H1 (cell line): Measurements from ENCODE around the gene DNAJC6. TPM values are rescaled to one million over a fixed set of nuclear protein-coding genes. Genes with fewer than 3 reads are reported as not detected.

Source experiments
- CTCF ChIA-PET: fragments of 300-600 bp; sonication (Branson Sonifier 250); formaldehyde crosslinking; loops from one replicate; lab custom pipeline; 2021; ENCODE audit not compliant: partially characterized antibody; lab: Charles Lee
- POLR2A ChIA-PET: fragments of 300-600 bp; sonication (Branson Sonifier 250); formaldehyde crosslinking; loops from one replicate; lab custom pipeline; 2021; ENCODE audit warnings: inconsistent platforms; ENCODE audit not compliant: partially characterized antibody; lab: Charles Lee
- DNase-seq, 2 experiments: peaks; one replicate each; pipeline versions ENCODE4 v3.0.0 to v3.0.0-alpha.2; 2010 to 2022; ENCODE audit warnings: low spot score in 2 of 2, low read depth in 1 of 2, mixed read lengths in 1 of 2
- FAIRE-seq: peaks from 2 replicates; lab custom pipeline; 2011; peaks lifted over from hg19 to GRCh38; lab: Jason Lieb, UNC
- H2AFZ ChIP-seq: 2 replicates; pipeline ENCODE4 v1.8.1; 2012; ENCODE audit warnings: low read length, inconsistent platforms
- H2AK5ac ChIP-seq: 2 replicates; pipeline ENCODE4 v1.6.1; 2013; ENCODE audit warnings: low read depth, low read length
- H2BK120ac ChIP-seq: replicated peaks from 2 replicates; pipeline ENCODE3; 2013; ENCODE audit warnings: low read depth, low read length, inconsistent platforms
- H2BK12ac ChIP-seq: 2 replicates; pipeline ENCODE4 v1.6.1; 2013; ENCODE audit warnings: low read depth, low read length
- H2BK15ac ChIP-seq: 2 replicates; pipeline ENCODE4 v1.6.1; 2013; ENCODE audit warnings: low read length
- H2BK20ac ChIP-seq: 2 replicates; pipeline ENCODE4 v1.6.1; 2013; ENCODE audit warnings: low read length
- H2BK5ac ChIP-seq: 2 replicates; pipeline ENCODE4 v1.6.1; 2013; ENCODE audit warnings: low read depth, low read length
- H3K14ac ChIP-seq: 2 replicates; pipeline ENCODE4 v1.6.1; 2013; ENCODE audit warnings: inconsistent platforms; ENCODE audit not compliant: insufficient read length
- H3K18ac ChIP-seq: 2 replicates; pipeline ENCODE4 v1.6.1; 2013; ENCODE audit warnings: low read length; ENCODE audit errors: extremely low read depth
- H3K23ac ChIP-seq: 2 replicates; pipeline ENCODE4 v1.6.1; 2013; ENCODE audit warnings: inconsistent platforms; ENCODE audit not compliant: insufficient read length
- H3K23me2 ChIP-seq: 2 replicates; pipeline ENCODE4 v1.6.1; 2013; ENCODE audit warnings: low read depth, low read length
- H3K27ac ChIP-seq: 2 replicates; pipeline ENCODE4 v1.6.1; 2011; ENCODE audit warnings: low read depth, low read length, inconsistent platforms
- H3K27me3 ChIP-seq, 4 experiments: replicated peaks in 1 of 4; 1 replicate in 1 of 4; 2 replicates in 3 of 4; pipeline versions ENCODE4 v1.6.1 to v1.8.1; 2011 to 2013; ENCODE audit warnings: low read length in 3 of 4, mild to moderate bottlenecking in 3 of 4, inconsistent platforms in 2 of 4, mixed read lengths in 2 of 4, moderate library complexity in 1 of 4; ENCODE audit not compliant: control insufficient read depth in 3 of 4, insufficient read depth in 3 of 4; ENCODE audit errors: extremely low read depth in 1 of 4
- H3K36me3 ChIP-seq, 4 experiments: 2 replicates each; pipeline versions ENCODE4 v1.6.1 to v1.8.1; 2011 to 2013; ENCODE audit warnings: mild to moderate bottlenecking in 4 of 4, low read length in 3 of 4, moderate library complexity in 2 of 4, control low read depth in 1 of 4, inconsistent platforms in 1 of 4; ENCODE audit not compliant: insufficient read depth in 4 of 4, control insufficient read depth in 2 of 4
- H3K4ac ChIP-seq: replicated peaks from 2 replicates; pipeline ENCODE3; 2013; ENCODE audit warnings: low read length, low read depth, mixed read lengths, inconsistent platforms; ENCODE audit not compliant: insufficient read length
- H3K4me1 ChIP-seq, 4 experiments: replicated peaks in 1 of 4; 1 replicate in 1 of 4; 2 replicates in 3 of 4; pipeline versions ENCODE4 v1.6.1 to v1.8.1; 2011 to 2013; ENCODE audit warnings: low read length in 3 of 4, inconsistent platforms in 2 of 4, mixed read lengths in 1 of 4; ENCODE audit not compliant: insufficient read depth in 4 of 4, control insufficient read depth in 3 of 4
- H3K4me2 ChIP-seq, 2 experiments: 2 replicates each; pipeline versions ENCODE4 v1.6.1 to v1.8.1; 2011 to 2013; ENCODE audit warnings: low read depth in 2 of 2, low read length in 2 of 2, control low read depth in 1 of 2, inconsistent platforms in 1 of 2, mild to moderate bottlenecking in 1 of 2; ENCODE audit not compliant: insufficient read depth in 1 of 2
- H3K4me3 ChIP-seq, 4 experiments: fragments of 200-600, 300-600 bp in 1 of 4; sonication (generic), shearing (Covaris generic), sonication (Bioruptor Twin) in 1 of 4; 2 replicates each; pipeline versions ENCODE4 v1.5.1 to v1.8.1; 2011 to 2016; ENCODE audit warnings: low read length in 4 of 4, low read depth in 3 of 4, control low read depth in 2 of 4, inconsistent platforms in 2 of 4, mild to moderate bottlenecking in 2 of 4, mixed read lengths in 1 of 4, moderate library complexity in 1 of 4; ENCODE audit not compliant: insufficient read depth in 2 of 4; ENCODE audit errors: extremely low read depth in 1 of 4
- H3K56ac ChIP-seq: replicated peaks from 2 replicates; pipeline ENCODE3; 2013; ENCODE audit warnings: low read depth, mild to moderate bottlenecking, mixed read lengths, low read length, inconsistent platforms; ENCODE audit not compliant: insufficient read length
- H3K79me1 ChIP-seq: 2 replicates; pipeline ENCODE4 v1.6.1; 2013; ENCODE audit warnings: low read depth, low read length, control low read depth
- H3K79me2 ChIP-seq, 2 experiments: 2 replicates each; pipeline versions ENCODE4 v1.6.1 to v1.8.1; 2012 to 2013; ENCODE audit warnings: low read length in 2 of 2, mild to moderate bottlenecking in 2 of 2, inconsistent platforms in 1 of 2; ENCODE audit not compliant: insufficient read depth in 2 of 2, control insufficient read depth in 1 of 2
- H3K9ac ChIP-seq, 4 experiments: replicated peaks in 1 of 4; 1 replicate in 1 of 4; 2 replicates in 3 of 4; pipeline versions ENCODE4 v1.6.1 to v1.8.1; 2011 to 2013; ENCODE audit warnings: low read depth in 3 of 4, low read length in 3 of 4, control low read depth in 2 of 4, mild to moderate bottlenecking in 2 of 4, moderate library complexity in 2 of 4, inconsistent platforms in 1 of 4; ENCODE audit errors: extremely low read depth in 1 of 4
- H3K9me3 ChIP-seq, 2 experiments: 2 replicates each; pipeline versions ENCODE4 v1.6.1 to v1.8.1; 2012 to 2013; ENCODE audit warnings: mild to moderate bottlenecking in 2 of 2, moderate library complexity in 2 of 2, control low read depth in 1 of 2, inconsistent platforms in 1 of 2, low read depth in 1 of 2, low read length in 1 of 2, mixed read lengths in 1 of 2; ENCODE audit not compliant: insufficient read depth in 2 of 2
- H4K20me1 ChIP-seq, 2 experiments: replicated peaks in 1 of 2; 2 replicates each; pipeline versions ENCODE3 to v1.8.1; 2011 to 2013; ENCODE audit warnings: inconsistent platforms in 2 of 2, low read length in 2 of 2, mild to moderate bottlenecking in 1 of 2; ENCODE audit not compliant: insufficient read depth in 2 of 2, control insufficient read depth in 1 of 2
- H4K5ac ChIP-seq: 2 replicates; pipeline ENCODE4 v1.6.1; 2013; ENCODE audit warnings: low read length, low read depth, mixed read lengths, inconsistent platforms; ENCODE audit not compliant: insufficient read length
- H4K8ac ChIP-seq: 2 replicates; pipeline ENCODE4 v1.8.0; 2013; ENCODE audit warnings: mild to moderate bottlenecking, moderate library complexity, low read length, inconsistent platforms; ENCODE audit not compliant: insufficient read depth; ENCODE audit errors: extremely low read depth
- H4K91ac ChIP-seq: replicated peaks from 2 replicates; pipeline ENCODE3; 2013; ENCODE audit warnings: low read length, mixed read lengths, inconsistent platforms; ENCODE audit not compliant: insufficient read length
- ATF2 ChIP-seq: IDR thresholded peaks from 2 replicates; pipeline ENCODE4 v1.6.1; 2012; ENCODE audit warnings: low read length, inconsistent platforms
- CTBP2 ChIP-seq: IDR thresholded peaks from 2 replicates; pipeline ENCODE4 v1.7.0; 2011; ENCODE audit warnings: borderline replicate concordance, mild to moderate bottlenecking, moderate library complexity, mixed read lengths, low read length; ENCODE audit not compliant: insufficient read depth, insufficient read length
- EGR1 ChIP-seq: IDR thresholded peaks from 2 replicates; pipeline ENCODE4 v1.6.1; 2011; ENCODE audit warnings: low read depth, low read length, borderline replicate concordance
- KDM1A ChIP-seq: fragments of 200-600, 300-600 bp; sonication (generic); IDR thresholded peaks from 2 replicates; pipeline ENCODE4 v1.7.1; 2016; ENCODE audit warnings: mild to moderate bottlenecking, low read length, borderline replicate concordance
- KDM5A ChIP-seq: fragments of 200-600 bp; IDR thresholded peaks from 2 replicates; pipeline ENCODE4 v1.7.1; 2012; ENCODE audit warnings: mild to moderate bottlenecking, low read length, inconsistent platforms, mixed read lengths
- NRF1 ChIP-seq: IDR thresholded peaks from 2 replicates; pipeline ENCODE4 v1.6.1; 2011; ENCODE audit warnings: mild to moderate bottlenecking, low read depth, low read length, improper control_type of control experiment
- POLR2A ChIP-seq, 2 experiments: IDR thresholded peaks; 1 replicate in 1 of 2; 2 replicates in 1 of 2; pipeline ENCODE4 v1.6.1; 2011; ENCODE audit warnings: low read depth in 2 of 2, low read length in 2 of 2, mild to moderate bottlenecking in 2 of 2; ENCODE audit errors: control extremely low read depth in 1 of 2
- RBBP5 ChIP-seq: IDR thresholded peaks from 2 replicates; pipeline ENCODE4 v1.7.1; 2012; ENCODE audit warnings: low read depth, mild to moderate bottlenecking, inconsistent platforms, low read length, moderate library complexity, borderline replicate concordance
- SP4 ChIP-seq: IDR thresholded peaks from 2 replicates; pipeline ENCODE4 v1.6.1; 2012; ENCODE audit warnings: low read length, inconsistent platforms
- SUZ12 ChIP-seq: fragments of 200-600 bp; sonication (generic); IDR thresholded peaks from 2 replicates; pipeline ENCODE4 v1.6.1; 2012; ENCODE audit warnings: mild to moderate bottlenecking, inconsistent platforms, low read length, moderate library complexity, mixed read lengths
- TBP ChIP-seq: IDR thresholded peaks from 2 replicates; pipeline ENCODE4 v1.6.1; 2011; ENCODE audit warnings: low read depth, low read length, improper control_type of control experiment
- ZNF274 ChIP-seq: IDR thresholded peaks from 2 replicates; pipeline ENCODE4 v1.7.0; 2012; ENCODE audit warnings: low read length, borderline replicate concordance; ENCODE audit errors: extremely low read depth
- WGBS, 2 experiments: shearing (Covaris generic) in 1 of 2; methylation state at CpG; one replicate each; pipeline versions ENCODE4 v1.1.6 to v1.1.7; 2013 to 2015; ENCODE audit warnings: low lambda C conversion rate in 2 of 2, mixed read lengths in 2 of 2, inconsistent platforms in 1 of 2, low coverage in 1 of 2, missing lambda C conversion rate in 1 of 2; ENCODE audit not compliant: insufficient replicate concordance in 2 of 2, insufficient coverage in 1 of 2, insufficient read length in 1 of 2; ENCODE audit errors: extremely low coverage in 1 of 2, missing lambda C conversion rate in 1 of 2; 5-methylcytosine and 5-hydroxymethylcytosine counted together
- polyA plus RNA-seq, 7 experiments: library from polyadenylated mRNA; depleted of rRNA in 3 of 7; stranded (reverse) in 5 of 7; unstranded in 2 of 7; fragments of >200 nt in 5 of 7; fragments of 200-250 nt in 2 of 7; gene quantifications; 1 replicate in 5 of 7; 2 replicates in 1 of 7; 4 replicates in 1 of 7; pipeline versions ENCODE4 v1.2.1 to v1.2.3, GENCODE V29; 2011 to 2013; ENCODE audit warnings: missing spikeins in 2 of 7, mixed read lengths in 2 of 7
- total RNA-seq: library from RNA; stranded (reverse); fragmentation: NEBNext Ultra II Directional; extraction: Animal tissue kit (Norgen Biotek cat#: 25700); gene quantifications from 2 replicates; pipeline ENCODE4 v1.2.1, GENCODE V29; 2021

The DNAJC6 gene
- total and polyA plus RNA-seq, 2 of the 8 experiments (the other 6 are each of a cell fraction or from before 2014, with no cell fraction given) = 1.6 to 3.0 TPM

- no peak overlapping the region for H3K4ac ChIP-seq
- no peaks in the 10 kb centered on the region for H3K79me2 ChIP-seq
- ChIA-PET CTCF (interaction anchor here (1.2 to 1.7 kb wide), 3 partner anchors 18 to 275 kb away, joined by 3 to 5 read pairs (median 5); no protein-coding TSS in a partner anchor), POLR2A (no interaction called here)
- peaks cover 0 to 1% (median under 1%) of the 10 kb centered on the region in 4 experiments; a peak in 3 of 7 replicates for H3K4me1 ChIP-seq
- H3K79me1 ChIP-seq = no peaks in the 10 kb centered on the region
- H3K27ac ChIP-seq = no peak overlapping the region
- no peaks in the 10 kb centered on the region for H3K23me2 ChIP-seq
- FAIRE-seq = no peak
- no peaks in the 10 kb centered on the region for H3K36me3 ChIP-seq
- DNase-seq = no peak
- no peaks in the 10 kb centered on the region for H3K9me3 ChIP-seq
- H2BK20ac ChIP-seq = no peak overlapping the region
- H3K56ac ChIP-seq = no peak overlapping the region
- H4K91ac ChIP-seq = no peak overlapping the region
- no peak overlapping the region for H3K18ac ChIP-seq
- H2BK5ac ChIP-seq = no peak overlapping the region
- H3K14ac ChIP-seq = no peak overlapping the region
- no peak overlapping the region for H2AFZ ChIP-seq
- no peak overlapping the region for H2BK12ac ChIP-seq
- H2BK15ac ChIP-seq = no peak overlapping the region
- no peak overlapping the region for H2AK5ac ChIP-seq
- H3K4me3 ChIP-seq = no peak overlapping the region
- WGBS, 2 experiments = 93% methylated on average over 4 of the region's 4 CpGs; no CpG with 5 or more reads in 1 of the 2 experiments
- no peak overlapping the region for H3K9ac ChIP-seq
- H2BK120ac ChIP-seq = no peak overlapping the region
- no peak overlapping the region for H4K5ac ChIP-seq
- no peaks in the 10 kb centered on the region for H4K20me1 ChIP-seq
- H3K4me2 ChIP-seq = no peak overlapping the region
- no peaks in the 10 kb centered on the region for H3K27me3 ChIP-seq
- no peak overlapping the region for H4K8ac ChIP-seq
- H3K23ac ChIP-seq = no peak overlapping the region
- no peak for TF ChIP-seq CTBP2
- no peak for TF ChIP-seq ATF2
- no peak for TF ChIP-seq SP4
- no peak for TF ChIP-seq SUZ12
- TF ChIP-seq KDM1A = no peak
- TF ChIP-seq POLR2A (IDR thresholded peaks at IDR 0.05; ENCODE audit: control extremely low read depth in 1 of 2, low read depth in 2 of 2, low read length in 2 of 2) = no peak
- TF ChIP-seq KDM5A = no peak
- no peak for TF ChIP-seq TBP
- TF ChIP-seq ZNF274 = no peak
- TF ChIP-seq RBBP5 = no peak
- no peak for TF ChIP-seq EGR1
- no peak for TF ChIP-seq NRF1
Observed at GRCh38 chr1:65412256-65412983, 103.1 kb downstream of the DNAJC6 start.
